K562 (cell line): ENCODE measurements around the gene CD244.

Experiments used
- EGR1 ChIP-seq: fragments of 450-650 bp; conservative IDR thresholded peaks from 2 replicates; pipeline ENCODE4 v1.6.1; 2017; ENCODE audit warnings: mild to moderate bottlenecking
- ELF4 ChIP-seq: fragments of 450-650 bp; formaldehyde crosslinking; IDR thresholded peaks from 2 replicates; pipeline ENCODE4 v1.4.0; 2022; ENCODE audit warnings: missing genetic modification characterization
- SAP30 ChIP-seq: fragments of 200-600 bp; sonication (generic); IDR thresholded peaks from 2 replicates; pipeline ENCODE4 v1.6.1; 2012; ENCODE audit warnings: borderline replicate concordance, low read depth, mild to moderate bottlenecking, moderate library complexity, low read length, control low read depth, inconsistent platforms; ENCODE audit not compliant: insufficient read depth, poor library complexity, severe bottlenecking
- ZNF274 ChIP-seq: IDR thresholded peaks from 2 replicates; pipeline ENCODE4 v1.6.1; 2011; ENCODE audit warnings: low read depth, mild to moderate bottlenecking, low read length, moderate library complexity, borderline replicate concordance
- ZNF76 ChIP-seq: fragments of 250-450 bp; sonication (Bioruptor Pico); IDR thresholded peaks from 2 replicates; pipeline ENCODE4 v1.4.0; 2020; ENCODE audit warnings: mild to moderate bottlenecking, moderate library complexity, borderline replicate concordance
- ZNF785 ChIP-seq: fragments of 250-450 bp; sonication (Bioruptor Pico); IDR thresholded peaks from 2 replicates; pipeline ENCODE4 v1.4.0; 2020; ENCODE audit warnings: mild to moderate bottlenecking
- ZNF830 ChIP-seq: fragments of 250-450 bp; sonication (Bioruptor Pico); IDR thresholded peaks from 2 replicates; pipeline ENCODE4 v1.5.0; 2021; ENCODE audit warnings: mild to moderate bottlenecking
- TF ChIP-seq, protein P1 (sequence below), 3 experiments: IDR thresholded peaks in 2 of 3; conservative IDR thresholded peaks in 1 of 3; 2 replicates each; pipeline ENCODE4 v1.5.1; 2011 to 2012; ENCODE audit warnings: low read length in 3 of 3, mild to moderate bottlenecking in 3 of 3, control low read depth in 2 of 3, improper control_type of control experiment in 1 of 3, inconsistent platforms in 1 of 3, low read depth in 1 of 3, mixed read lengths in 1 of 3, moderate library complexity in 1 of 3; ENCODE audit not compliant: insufficient read depth in 2 of 3

DNA sequence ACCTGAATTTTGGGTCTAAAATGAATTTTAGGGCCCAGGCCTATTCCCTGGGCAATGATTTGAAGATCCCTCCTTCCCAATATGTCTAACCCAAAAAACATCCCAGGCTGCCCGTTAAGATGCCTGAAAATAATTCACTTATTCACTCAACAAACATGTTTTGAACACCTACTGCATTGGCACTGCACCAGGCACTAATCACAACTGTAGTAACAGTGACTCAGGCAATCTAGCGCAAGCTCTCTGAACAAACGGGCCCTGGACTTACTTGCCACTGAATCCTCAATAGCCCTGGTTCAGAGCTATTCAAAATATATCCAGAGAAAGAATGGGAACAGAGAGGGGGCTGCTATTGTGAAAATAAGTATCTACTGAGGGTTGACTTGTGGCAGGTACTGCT is 4.2 kb downstream of the CD244 start:
- TF ChIP-seq, protein P1, sequence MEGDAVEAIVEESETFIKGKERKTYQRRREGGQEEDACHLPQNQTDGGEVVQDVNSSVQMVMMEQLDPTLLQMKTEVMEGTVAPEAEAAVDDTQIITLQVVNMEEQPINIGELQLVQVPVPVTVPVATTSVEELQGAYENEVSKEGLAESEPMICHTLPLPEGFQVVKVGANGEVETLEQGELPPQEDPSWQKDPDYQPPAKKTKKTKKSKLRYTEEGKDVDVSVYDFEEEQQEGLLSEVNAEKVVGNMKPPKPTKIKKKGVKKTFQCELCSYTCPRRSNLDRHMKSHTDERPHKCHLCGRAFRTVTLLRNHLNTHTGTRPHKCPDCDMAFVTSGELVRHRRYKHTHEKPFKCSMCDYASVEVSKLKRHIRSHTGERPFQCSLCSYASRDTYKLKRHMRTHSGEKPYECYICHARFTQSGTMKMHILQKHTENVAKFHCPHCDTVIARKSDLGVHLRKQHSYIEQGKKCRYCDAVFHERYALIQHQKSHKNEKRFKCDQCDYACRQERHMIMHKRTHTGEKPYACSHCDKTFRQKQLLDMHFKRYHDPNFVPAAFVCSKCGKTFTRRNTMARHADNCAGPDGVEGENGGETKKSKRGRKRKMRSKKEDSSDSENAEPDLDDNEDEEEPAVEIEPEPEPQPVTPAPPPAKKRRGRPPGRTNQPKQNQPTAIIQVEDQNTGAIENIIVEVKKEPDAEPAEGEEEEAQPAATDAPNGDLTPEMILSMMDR (IDR thresholded peaks at IDR 0.05 in 2 of 3, conservative IDR thresholded peaks at IDR 0.05 in 1 of 3; ENCODE audit: insufficient read depth in 2 of 3, low read depth in 1 of 3, low read length in 3 of 3): no peak
- TF ChIP-seq ZNF274 (no peak), ZNF76 (no peak), ELF4 (CRISPR knock-in tag) (no peak), EGR1 (no peak), ZNF785 (CRISPR knock-in tag) (no peak), SAP30 (no peak), ZNF830 (CRISPR knock-in tag) (no peak)
